Ishikawa (cell line): Measurements from ENCODE around the gene A3GALT2.

Experiments
- EP300 ChIP-seq: IDR thresholded peaks from 2 replicates; pipeline ENCODE4 v1.6.1; 2012; ENCODE audit warnings: borderline replicate concordance
- TAF1 ChIP-seq: IDR thresholded peaks from 2 replicates; pipeline ENCODE4 v1.6.1; 2012; ENCODE audit warnings: low read depth, mild to moderate bottlenecking
- YY1 ChIP-seq: IDR thresholded peaks from 2 replicates; pipeline ENCODE4 v1.6.1; 2012; ENCODE audit warnings: low read depth

DNA sequence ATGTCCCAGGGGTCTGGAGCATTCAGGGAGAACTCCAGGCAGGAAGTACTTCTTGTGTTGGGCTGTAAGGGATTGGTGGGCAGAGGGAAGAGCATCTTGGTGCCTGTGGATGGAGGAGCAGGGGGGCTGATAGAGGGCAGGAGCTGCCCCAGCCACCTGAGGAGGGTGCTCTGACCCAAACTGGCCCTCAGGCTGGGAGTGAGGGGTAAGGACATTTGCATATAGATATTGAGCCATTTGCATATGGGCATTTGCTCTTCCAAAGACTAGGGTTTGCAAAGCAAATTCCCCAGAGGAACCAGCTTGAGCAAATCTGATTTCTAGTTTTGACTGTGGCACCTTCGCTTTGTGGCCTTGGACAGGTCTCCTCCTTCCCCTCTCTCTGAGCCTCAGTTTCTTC is 46.5 kb downstream of the A3GALT2 start:
- TF ChIP-seq EP300 (no peak), YY1 (no peak), TAF1 (no peak)
